HL-60 (cell line): Measurements from ENCODE around the gene INPP4B.

Experiments
- DNase-seq, 2 experiments: peaks; one replicate each; pipeline ENCODE4 v3.0.0-alpha.2; 2010 to 2020; ENCODE audit warnings: low read depth in 1 of 2, low spot score in 1 of 2
- H3K27ac ChIP-seq: fragments of 250-450 bp; sonication (Bioruptor Pico); replicated peaks from 2 replicates; pipeline ENCODE4 v1.5.1; 2020; ENCODE audit warnings: mild to moderate bottlenecking, moderate library complexity
- H3K27me3 ChIP-seq: fragments of 250-450 bp; sonication (Bioruptor Pico); 2 replicates; pipeline ENCODE4 v1.5.1; 2021; ENCODE audit warnings: mild to moderate bottlenecking, moderate library complexity; ENCODE audit not compliant: insufficient read depth, poor library complexity, severe bottlenecking
- H3K4me3 ChIP-seq: replicated peaks from 2 replicates; pipeline ENCODE4 v1.5.1; 2011; ENCODE audit warnings: mild to moderate bottlenecking, control low read depth, low read length; ENCODE audit not compliant: insufficient read depth
- CTCF ChIP-seq: IDR thresholded peaks from one replicate; pipeline ENCODE4 v1.5.1; 2011; ENCODE audit warnings: low read length, control low read depth, inconsistent platforms; ENCODE audit not compliant: insufficient read depth
- GABPA ChIP-seq: IDR thresholded peaks from 2 replicates; pipeline ENCODE4 v1.6.1; 2012; ENCODE audit warnings: low read depth
- POLR2AphosphoS5 ChIP-seq: IDR thresholded peaks from 2 replicates; pipeline ENCODE4 v1.6.1; 2012; ENCODE audit warnings: low read depth
- REST ChIP-seq: IDR thresholded peaks from 2 replicates; pipeline ENCODE4 v1.6.1; 2012; ENCODE audit warnings: low read depth; ENCODE audit not compliant: insufficient replicate concordance
- SPI1 ChIP-seq: IDR thresholded peaks from 2 replicates; pipeline ENCODE4 v1.6.1; 2012; ENCODE audit warnings: low read depth, mild to moderate bottlenecking, borderline replicate concordance

The INPP4B gene

GRCh38 chr4:142030010-142030409 is 816.1 kb downstream of the INPP4B start:
- no peak for DNase-seq
- TF ChIP-seq POLR2AphosphoS5, result no peak
- TF ChIP-seq REST, result no peak
- TF ChIP-seq CTCF, result no peak
- no peak for TF ChIP-seq GABPA
- no peak for TF ChIP-seq SPI1
- H3K4me3 ChIP-seq, result no peak overlapping the region
- no peak overlapping the region for H3K27ac ChIP-seq
- no peaks in the 10 kb centered on the region for H3K27me3 ChIP-seq

- H3K4me3 ChIP-seq, result no peak overlapping the region
- no peak for DNase-seq
- TF ChIP-seq GABPA, result no peak
- no peak for TF ChIP-seq REST
- TF ChIP-seq CTCF, result no peak
- TF ChIP-seq SPI1, result no peak
- TF ChIP-seq POLR2AphosphoS5, result no peak
Measured at GRCh38 chr4:142021761-142022160, 824.3 kb downstream of the INPP4B start.

GRCh38 chr4:142021181-142021580 is 824.9 kb downstream of the INPP4B start:
- Histone ChIP-seq H3K27ac (no peak overlapping the region), H3K27me3 (no peaks in the 10 kb centered on the region), H3K4me3 (no peak overlapping the region)
- TF ChIP-seq SPI1, result no peak
- TF ChIP-seq GABPA, result no peak
- no peak for TF ChIP-seq CTCF
- no peak for TF ChIP-seq POLR2AphosphoS5
- TF ChIP-seq REST, result no peak
- DNase-seq, result no peak

More at GRCh38 chr4:142021761-142022160, 824.3 kb downstream of the INPP4B start:
- no peaks in the 10 kb centered on the region for H3K27me3 ChIP-seq
- no peak overlapping the region for H3K27ac ChIP-seq
